HCT116 (cell line): ENCODE measurements around the gene IQCH.

Source experiments
- ATF3 ChIP-seq: IDR thresholded peaks from 2 replicates; pipeline ENCODE4 v1.6.1; 2012
- CEBPB ChIP-seq: IDR thresholded peaks from 2 replicates; pipeline ENCODE4 v1.6.1; 2012; ENCODE audit warnings: low read depth
- CTCF ChIP-seq, 3 experiments: fragments of 200-600 bp in 1 of 3; sonication (generic) in 1 of 3; IDR thresholded peaks in 2 of 3; conservative IDR thresholded peaks in 1 of 3; 2 replicates each; pipeline ENCODE4 v1.5.1; 2012 to 2017; ENCODE audit warnings: low read depth in 2 of 3, low read length in 2 of 3, antibody characterized with exemption in 1 of 3, borderline replicate concordance in 1 of 3, control low read depth in 1 of 3, mild to moderate bottlenecking in 1 of 3, mixed read lengths in 1 of 3, mixed run types in 1 of 3, moderate library complexity in 1 of 3; ENCODE audit not compliant: insufficient read depth in 1 of 3
- EGR1 ChIP-seq: IDR thresholded peaks from 2 replicates; pipeline ENCODE4 v1.6.1; 2012; ENCODE audit warnings: low read depth
- EZH2 ChIP-seq: fragments of 200-600 bp; sonication (generic); IDR thresholded peaks from 2 replicates; pipeline ENCODE4 v1.6.1; 2017; ENCODE audit warnings: antibody characterized with exemption, mixed run types
- EZH2phosphoT487 ChIP-seq: fragments of 200-600 bp; IDR thresholded peaks from 2 replicates; pipeline ENCODE4 v1.6.1; 2018; ENCODE audit warnings: antibody characterized with exemption, borderline replicate concordance
- JUND ChIP-seq: IDR thresholded peaks from 2 replicates; pipeline ENCODE4 v1.6.1; 2012
- POLR2A ChIP-seq: IDR thresholded peaks from 2 replicates; pipeline ENCODE4 v1.7.0; 2011; ENCODE audit warnings: borderline replicate concordance; ENCODE audit not compliant: insufficient read depth, insufficient read length; ENCODE audit errors: extremely low read depth
- SIN3A ChIP-seq: IDR thresholded peaks from 2 replicates; pipeline ENCODE4 v1.6.1; 2012; ENCODE audit warnings: low read depth
- SP1 ChIP-seq: IDR thresholded peaks from 2 replicates; pipeline ENCODE4 v1.6.1; 2012; ENCODE audit warnings: low read depth
- TCF7L2 ChIP-seq: IDR thresholded peaks from 2 replicates; pipeline ENCODE4 v1.7.0; 2011; ENCODE audit warnings: borderline replicate concordance, inconsistent platforms; ENCODE audit not compliant: insufficient read depth, insufficient read length; ENCODE audit errors: extremely low read depth
- ZFX ChIP-seq: fragments of 450-650 bp; IDR thresholded peaks from 2 replicates; pipeline ENCODE4 v1.6.1; 2017
- TF ChIP-seq, protein P1 (sequence below): IDR thresholded peaks from 2 replicates; pipeline ENCODE4 v1.6.1; 2012

GRCh38 chr15:67274236-67274635 lies 19.6 kb downstream of the IQCH start:
- TF ChIP-seq ATF3 (no peak), CTCF (IDR thresholded peaks at IDR 0.05 in 2 of 3, conservative IDR thresholded peaks at IDR 0.05 in 1 of 3; ENCODE audit: borderline replicate concordance in 1 of 3, insufficient read depth in 1 of 3, low read depth in 2 of 3, low read length in 2 of 3) (no peak), EZH2 (no peak), JUND (no peak), POLR2A (no peak), EZH2phosphoT487 (no peak), TCF7L2 (no peak), SP1 (no peak), SIN3A (no peak), EGR1 (no peak), ZFX (no peak), CEBPB (no peak)
- TF ChIP-seq, protein P1, sequence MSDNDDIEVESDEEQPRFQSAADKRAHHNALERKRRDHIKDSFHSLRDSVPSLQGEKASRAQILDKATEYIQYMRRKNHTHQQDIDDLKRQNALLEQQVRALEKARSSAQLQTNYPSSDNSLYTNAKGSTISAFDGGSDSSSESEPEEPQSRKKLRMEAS, result no peak
